ENCODE data around the gene PWWP2B.

DNA sequence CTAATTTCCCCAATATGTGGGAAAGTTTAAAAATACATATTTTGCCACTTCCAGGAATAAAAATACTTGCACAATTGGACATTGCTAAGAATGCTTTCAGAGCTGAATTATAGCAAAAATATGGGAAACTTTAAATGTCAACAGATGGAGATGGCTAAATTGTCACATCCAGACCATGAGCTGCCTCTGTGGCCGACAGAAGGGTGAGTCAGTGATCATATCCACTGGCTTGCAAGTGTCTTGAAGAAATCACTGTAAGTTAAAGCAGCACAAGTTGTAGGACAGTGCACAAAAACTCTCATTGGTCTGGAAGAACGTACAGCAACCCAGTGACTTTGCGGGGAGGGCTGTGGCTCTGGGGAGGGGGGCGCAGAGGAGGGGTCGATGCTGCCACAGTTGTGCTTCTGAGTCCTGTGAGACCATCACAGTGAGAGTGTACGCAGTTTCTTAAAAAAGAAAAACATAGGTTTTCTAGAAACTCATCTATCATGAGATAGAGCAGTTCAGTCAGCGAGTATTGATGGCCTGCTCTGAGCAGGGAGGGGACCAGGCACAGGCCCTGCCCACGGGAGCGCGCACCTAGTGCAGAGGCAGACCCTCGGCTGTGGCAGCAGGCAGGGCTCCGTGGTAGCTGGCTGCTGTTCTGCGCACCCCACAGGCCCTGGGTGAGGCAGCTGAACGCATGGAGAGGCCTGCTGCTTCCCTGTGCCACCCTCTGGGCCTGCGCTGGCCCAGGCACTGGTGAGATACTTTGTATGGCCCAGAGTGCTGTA, 39.5 kb upstream of the PWWP2B start:
- TF ChIP-seq, protein P1, sequence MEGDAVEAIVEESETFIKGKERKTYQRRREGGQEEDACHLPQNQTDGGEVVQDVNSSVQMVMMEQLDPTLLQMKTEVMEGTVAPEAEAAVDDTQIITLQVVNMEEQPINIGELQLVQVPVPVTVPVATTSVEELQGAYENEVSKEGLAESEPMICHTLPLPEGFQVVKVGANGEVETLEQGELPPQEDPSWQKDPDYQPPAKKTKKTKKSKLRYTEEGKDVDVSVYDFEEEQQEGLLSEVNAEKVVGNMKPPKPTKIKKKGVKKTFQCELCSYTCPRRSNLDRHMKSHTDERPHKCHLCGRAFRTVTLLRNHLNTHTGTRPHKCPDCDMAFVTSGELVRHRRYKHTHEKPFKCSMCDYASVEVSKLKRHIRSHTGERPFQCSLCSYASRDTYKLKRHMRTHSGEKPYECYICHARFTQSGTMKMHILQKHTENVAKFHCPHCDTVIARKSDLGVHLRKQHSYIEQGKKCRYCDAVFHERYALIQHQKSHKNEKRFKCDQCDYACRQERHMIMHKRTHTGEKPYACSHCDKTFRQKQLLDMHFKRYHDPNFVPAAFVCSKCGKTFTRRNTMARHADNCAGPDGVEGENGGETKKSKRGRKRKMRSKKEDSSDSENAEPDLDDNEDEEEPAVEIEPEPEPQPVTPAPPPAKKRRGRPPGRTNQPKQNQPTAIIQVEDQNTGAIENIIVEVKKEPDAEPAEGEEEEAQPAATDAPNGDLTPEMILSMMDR (IDR thresholded peaks at IDR 0.05): no peak
- TF ChIP-seq POLR2A (IDR thresholded peaks at IDR 0.05): no peak
